ENCODE results near the gene ATAD3A. TPM values are rescaled to one million over a fixed set of nuclear protein-coding genes. Genes with fewer than 3 reads are reported as not detected.
"Not testable (repeated sequence)": the region's sequence is repeated elsewhere in the genome, so short reads cannot be mapped to it uniquely, and the experiment has no call there.

The ATAD3A gene
- total RNA-seq, 2 experiments from 2014 or later: 61.7 to 65.1 TPM

GRCh38 chr1:1517973-1518620 lies 6.1 kb downstream of the ATAD3A start:
- Mint-ChIP-seq H3K4me1 (ENCODE audit: low read depth) (peaks cover 5% of the 10 kb centered on the region), H3K4me3 (no peak overlapping the region), H3K36me3 (ENCODE audit: low read depth) (peaks cover 31% of the 10 kb centered on the region), H3K9me3 (no peaks in the 10 kb centered on the region), H3K27ac (no peak overlapping the region), H3K27me3 (no peaks in the 10 kb centered on the region)
- no peak for ATAC-seq
- intact Hi-C loops (cut with micrococcal nuclease): no loop called here
- CTCF ChIA-PET: no interaction called here
- POLR2A ChIA-PET: no interaction called here
- no peak for TF ChIP-seq CTCF (IDR thresholded peaks at IDR 0.05)
- DNase-seq: no peak

DNA sequence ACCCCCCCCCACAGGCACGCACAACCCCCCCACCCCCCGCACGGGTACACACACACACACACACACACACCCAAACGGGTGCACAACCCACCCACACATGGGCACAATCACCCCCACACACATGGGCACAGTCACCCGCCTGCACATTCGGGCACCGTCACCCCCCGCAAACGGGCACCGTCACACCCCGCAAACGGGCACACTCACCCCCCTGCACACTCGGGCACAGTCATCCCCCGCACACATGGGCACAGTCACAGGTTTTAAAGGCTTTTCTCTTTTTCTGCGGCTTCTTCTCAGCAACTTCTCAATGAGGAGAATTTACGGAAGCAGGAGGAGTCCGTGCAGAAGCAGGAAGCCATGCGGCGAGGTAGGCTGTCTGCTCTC lies 6.7 kb downstream of the ATAD3A start:
- H3K4me1 Mint-ChIP-seq (ENCODE audit: low read depth); H3K27ac Mint-ChIP-seq; CTCF ChIA-PET; intact Hi-C loops (cut with micrococcal nuclease); POLR2A ChIA-PET; H3K27me3 Mint-ChIP-seq; ATAC-seq; H3K9me3 Mint-ChIP-seq; H3K4me3 Mint-ChIP-seq; DNase-seq: not testable (repeated sequence)
- H3K36me3 Mint-ChIP-seq (ENCODE audit: low read depth): peaks cover 32% of the 10 kb centered on the region

DNA sequence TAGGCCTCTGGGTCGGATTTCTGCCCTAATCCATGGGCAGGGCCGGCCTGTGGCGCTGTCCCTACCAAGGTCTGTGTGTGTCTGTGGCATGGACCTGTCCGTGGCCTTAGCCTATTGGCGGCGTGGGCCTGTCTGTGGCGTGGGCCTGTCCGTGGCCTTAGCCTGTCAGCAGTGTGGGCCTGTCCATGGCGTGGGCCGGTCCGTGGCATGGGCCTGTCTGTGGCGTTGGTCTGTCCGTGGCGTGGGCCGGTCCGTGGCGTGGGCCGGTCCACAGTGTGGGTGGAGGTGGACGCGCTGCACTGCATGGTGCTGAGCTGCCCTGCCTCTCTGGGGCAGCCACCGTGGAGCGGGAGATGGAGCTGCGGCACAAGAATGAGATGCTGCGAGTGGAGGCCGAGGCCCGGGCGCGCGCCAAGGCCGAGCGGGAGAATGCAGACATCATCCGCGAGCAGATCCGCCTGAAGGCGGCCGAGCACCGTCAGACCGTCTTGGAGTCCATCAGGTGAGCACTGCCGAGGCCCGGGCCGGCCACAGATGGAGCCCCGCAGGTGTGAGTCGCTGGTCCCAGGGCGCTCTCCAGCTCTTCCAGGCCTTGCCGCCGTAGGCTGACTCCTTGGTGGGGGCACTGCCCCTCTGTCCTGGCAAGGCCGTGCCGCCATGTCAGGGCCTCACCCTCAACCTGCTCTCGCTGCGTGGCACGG lies 8.0 kb downstream of the ATAD3A start:
- intact Hi-C loops (cut with micrococcal nuclease); DNase-seq; CTCF ChIA-PET; H3K4me1 Mint-ChIP-seq (ENCODE audit: low read depth); POLR2A ChIA-PET; H3K4me3 Mint-ChIP-seq; H3K27ac Mint-ChIP-seq; ATAC-seq; H3K9me3 Mint-ChIP-seq; H3K27me3 Mint-ChIP-seq: not testable (repeated sequence)
- peaks cover 31% of the 10 kb centered on the region for H3K36me3 Mint-ChIP-seq (ENCODE audit: low read depth)

- Mint-ChIP-seq H3K27ac (no peak overlapping the region), H3K27me3 (no peaks in the 10 kb centered on the region), H3K4me3 (no peak overlapping the region), H3K9me3 (no peaks in the 10 kb centered on the region), H3K4me1 (ENCODE audit: low read depth) (no peaks in the 10 kb centered on the region), H3K36me3 (ENCODE audit: low read depth) (peaks cover 31% of the 10 kb centered on the region)
- ATAC-seq: no peak
- ChIA-PET POLR2A (no interaction called here), CTCF (no interaction called here)
- intact Hi-C loops (cut with micrococcal nuclease): no loop called here
- no peak for TF ChIP-seq CTCF (IDR thresholded peaks at IDR 0.05)
- no peak for DNase-seq
These were observed 9.4 kb downstream of the ATAD3A start for GRCh38 chr1:1521331-1521730.

GRCh38 chr1:1522536-1522935 lies 10.6 kb downstream of the ATAD3A start:
- H3K4me1 Mint-ChIP-seq (ENCODE audit: low read depth); intact Hi-C loops (cut with micrococcal nuclease); DNase-seq; CTCF ChIA-PET; H3K27ac Mint-ChIP-seq; H3K4me3 Mint-ChIP-seq; H3K27me3 Mint-ChIP-seq; POLR2A ChIA-PET; ATAC-seq; H3K9me3 Mint-ChIP-seq: not testable (repeated sequence)
- H3K36me3 Mint-ChIP-seq (ENCODE audit: low read depth): peaks cover 30% of the 10 kb centered on the region

DNA sequence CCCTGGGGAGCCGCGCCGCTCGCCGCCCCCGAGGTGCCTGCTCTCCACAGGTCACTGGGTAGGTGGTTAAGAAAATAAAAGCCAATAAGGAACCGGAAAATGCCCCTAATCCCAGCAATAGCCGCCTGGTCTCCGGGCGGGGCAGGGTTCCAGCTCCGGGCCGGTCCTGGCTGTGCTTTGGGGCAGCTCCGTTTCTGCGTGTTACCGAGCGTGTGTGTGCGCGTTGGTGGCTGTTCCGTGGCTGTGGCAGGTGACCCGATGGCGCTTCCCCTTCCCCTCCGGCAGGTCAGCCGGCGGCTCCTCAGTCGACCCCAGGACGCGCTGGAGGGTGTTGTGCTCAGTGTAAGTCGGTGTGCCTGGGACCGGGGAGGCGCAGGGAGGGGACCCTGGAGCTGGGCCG lies 11.3 kb downstream of the ATAD3A start:
- CTCF ChIA-PET; H3K27ac Mint-ChIP-seq; H3K9me3 Mint-ChIP-seq; POLR2A ChIA-PET; DNase-seq; H3K27me3 Mint-ChIP-seq; ATAC-seq; H3K4me3 Mint-ChIP-seq; intact Hi-C loops (cut with micrococcal nuclease); H3K4me1 Mint-ChIP-seq (ENCODE audit: low read depth): not testable (repeated sequence)
- peaks cover 27% of the 10 kb centered on the region for H3K36me3 Mint-ChIP-seq (ENCODE audit: low read depth)

DNA sequence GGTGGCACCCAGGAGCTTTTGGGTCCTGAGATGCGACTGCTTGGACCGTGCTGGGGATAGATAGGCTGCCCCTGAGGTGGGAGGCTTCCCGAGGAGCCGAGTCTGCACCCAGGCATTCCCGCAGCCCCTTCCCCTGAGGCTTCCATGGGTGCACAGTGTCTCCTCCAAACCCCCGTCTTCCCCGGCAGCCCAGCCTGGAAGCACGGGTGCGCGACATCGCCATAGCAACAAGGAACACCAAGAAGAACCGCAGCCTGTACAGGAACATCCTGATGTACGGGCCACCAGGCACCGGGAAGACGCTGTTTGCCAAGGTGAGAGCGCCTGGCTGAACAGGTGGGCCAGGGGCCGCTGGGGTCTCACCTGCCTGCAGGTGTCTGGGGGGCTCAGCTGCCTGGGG lies 11.7 kb downstream of the ATAD3A start:
- DNase-seq; ATAC-seq; POLR2A ChIA-PET; H3K9me3 Mint-ChIP-seq; CTCF ChIA-PET; H3K4me3 Mint-ChIP-seq; intact Hi-C loops (cut with micrococcal nuclease); H3K4me1 Mint-ChIP-seq (ENCODE audit: low read depth); H3K27me3 Mint-ChIP-seq; H3K27ac Mint-ChIP-seq: not testable (repeated sequence)
- peaks cover 23% of the 10 kb centered on the region for H3K36me3 Mint-ChIP-seq (ENCODE audit: low read depth)

- DNase-seq; CTCF ChIA-PET; intact Hi-C loops (cut with micrococcal nuclease); ATAC-seq; POLR2A ChIA-PET; H3K4me3 Mint-ChIP-seq; H3K9me3 Mint-ChIP-seq; H3K27ac Mint-ChIP-seq; H3K4me1 Mint-ChIP-seq (ENCODE audit: low read depth); H3K27me3 Mint-ChIP-seq: not testable (repeated sequence)
- H3K36me3 Mint-ChIP-seq (ENCODE audit: low read depth): peaks cover 27% of the 10 kb centered on the region
These were observed 12.9 kb downstream of the ATAD3A start for GRCh38 chr1:1524750-1525383.

DNA sequence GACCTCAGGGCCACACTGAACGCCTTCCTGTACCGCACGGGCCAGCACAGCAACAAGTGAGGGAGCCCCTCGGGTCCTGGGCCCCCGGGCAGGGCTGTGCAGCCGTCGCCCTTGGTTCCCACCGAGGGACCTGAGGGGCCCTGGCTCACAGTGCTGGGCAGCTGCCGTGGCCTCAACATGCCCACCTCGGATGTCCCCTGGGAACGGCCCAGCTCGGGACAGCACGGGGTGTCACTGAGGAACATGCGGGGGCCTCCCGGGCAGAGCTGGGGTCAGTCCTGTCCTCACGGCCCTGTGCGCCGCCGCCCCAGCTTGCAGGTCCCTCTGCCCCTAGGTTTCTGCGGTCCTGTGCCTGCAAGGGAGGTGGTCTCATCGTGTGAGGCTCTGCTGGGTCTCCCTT lies 14.5 kb downstream of the ATAD3A start:
- H3K36me3 Mint-ChIP-seq (ENCODE audit: low read depth): peaks cover 34% of the 10 kb centered on the region
- H3K4me3 Mint-ChIP-seq; intact Hi-C loops (cut with micrococcal nuclease); POLR2A ChIA-PET; H3K27ac Mint-ChIP-seq; H3K4me1 Mint-ChIP-seq (ENCODE audit: low read depth); ATAC-seq; DNase-seq; CTCF ChIA-PET; H3K9me3 Mint-ChIP-seq; H3K27me3 Mint-ChIP-seq: not testable (repeated sequence)
